CD4-positive, alpha-beta T cell treated with Interferon gamma for 1 hour (primary cell): Measurements from ENCODE around the gene UBQLN4.
A peak's percentile ranks its signal among the peaks of the same experiment; 100 is the strongest.
"Not testable (repeated sequence)": the region's sequence is repeated elsewhere in the genome, so short reads cannot be mapped to it uniquely, and the experiment has no call there.

Experiments
- DNase-seq: peaks from one replicate; pipeline ENCODE4 v3.0.0-alpha.2; 2020

UBQLN4 gene

GRCh38 chr1:156055281-156056048, 1.9 kb upstream of the UBQLN4 start:
- no peak for DNase-seq

GRCh38 chr1:156054500-156055280, 1.1 kb upstream of the UBQLN4 start, which contains the start of gene LAMTOR2:
TSS of gene LAMTOR2 (plus strand) at chr1:156054782. CDS start at chr1:156054890, 108 bp downstream.
- peak; percentile 92 for DNase-seq

- peak; percentile 69 for DNase-seq
These were observed 483 bp downstream of the UBQLN4 start for GRCh38 chr1:156052862-156053767.

GRCh38 chr1:156051011-156051725, 2.4 kb downstream of the UBQLN4 start:
- no peak for DNase-seq

GRCh38 chr1:156050376-156050775, 3.2 kb downstream of the UBQLN4 start:
- DNase-seq, result no peak

GRCh38 chr1:156048663-156049258, 4.8 kb downstream of the UBQLN4 start:
- no peak for DNase-seq

- no peak for DNase-seq
These were observed 8.5 kb downstream of the UBQLN4 start for GRCh38 chr1:156045076-156045475.

GRCh38 chr1:156042828-156043227, 10.8 kb downstream of the UBQLN4 start:
- no peak for DNase-seq

- not testable (repeated sequence) for DNase-seq
These were observed 18.6 kb downstream of the UBQLN4 start for GRCh38 chr1:156034991-156035390.

GRCh38 chr1:156033011-156033410, 20.6 kb downstream of the UBQLN4 start:
- no peak for DNase-seq

- no peak for DNase-seq
These were observed 27.0 kb downstream of the UBQLN4 start for GRCh38 chr1:156026588-156026987.

- DNase-seq, result no peak
These were observed 27.7 kb downstream of the UBQLN4 start for GRCh38 chr1:156025876-156026275.

GRCh38 chr1:156024801-156025200, 28.8 kb downstream of the UBQLN4 start:
- no peak for DNase-seq

- no peak for DNase-seq
These were observed 31.6 kb downstream of the UBQLN4 start for GRCh38 chr1:156021954-156022353.

GRCh38 chr1:156021093-156021428, 32.5 kb downstream of the UBQLN4 start:
- DNase-seq, result no peak

GRCh38 chr1:156020293-156021092, 33.1 kb downstream of the UBQLN4 start, which contains the start of gene SSR2:
TSS of gene SSR2 (minus strand) at chr1:156020951. CDS start at chr1:156020167, 784 bp downstream.
- peak; percentile 84 for DNase-seq

GRCh38 chr1:156019946-156020292, 33.7 kb downstream of the UBQLN4 start:
- no peak for DNase-seq

GRCh38 chr1:156014829-156015228, 38.8 kb downstream of the UBQLN4 start:
- no peak for DNase-seq

- no peak for DNase-seq
These were observed 41.4 kb downstream of the UBQLN4 start for GRCh38 chr1:156012051-156012817.

GRCh38 chr1:156009404-156009803, 44.2 kb downstream of the UBQLN4 start:
- DNase-seq, result no peak
